Neural progenitor cell (in vitro differentiated cells): ENCODE results near the gene TMEM51. TPM values are rescaled to one million over a fixed set of nuclear protein-coding genes. Genes with fewer than 3 reads are reported as not detected.

Experiments
- DNase-seq: peaks from one replicate; pipeline ENCODE4 v3.0.0-alpha.2; 2016; ENCODE audit warnings: low spot score
- H2AFZ ChIP-seq: fragments of 200-600 bp; sonication (generic); replicated peaks from 2 replicates; pipeline ENCODE4 v1.6.1; 2016; ENCODE audit warnings: antibody characterized with exemption
- H3F3A ChIP-seq: fragments of 200-600 bp; sonication (generic); 2 replicates; pipeline ENCODE4 v1.6.1; 2016; ENCODE audit warnings: antibody characterized with exemption, low read depth
- H3K27ac ChIP-seq: fragments of 200-600 bp; sonication (generic); 2 replicates; pipeline ENCODE4 v1.5.1; 2016; ENCODE audit warnings: mild to moderate bottlenecking
- H3K27me3 ChIP-seq: fragments of 200-600 bp; sonication (generic); 2 replicates; pipeline ENCODE4 v1.6.1; 2016; ENCODE audit warnings: mild to moderate bottlenecking, moderate library complexity
- H3K36me3 ChIP-seq: fragments of 200-600 bp; sonication (generic); 2 replicates; pipeline ENCODE4 v1.5.1; 2016
- H3K4me1 ChIP-seq: fragments of 200-600 bp; sonication (generic); 2 replicates; pipeline ENCODE4 v1.6.1; 2016; ENCODE audit warnings: mixed run types
- H3K4me2 ChIP-seq: fragments of 200-600 bp; sonication (generic); 2 replicates; pipeline ENCODE4 v1.6.1; 2016
- H3K4me3 ChIP-seq: fragments of 200-600 bp; sonication (generic); 2 replicates; pipeline ENCODE4 v1.5.1; 2016
- H3K79me2 ChIP-seq: fragments of 200-600 bp; sonication (generic); 2 replicates; pipeline ENCODE4 v1.6.1; 2016; ENCODE audit warnings: low read depth
- H3K9ac ChIP-seq: fragments of 200-600 bp; sonication (generic); 2 replicates; pipeline ENCODE4 v1.6.1; 2016
- H3K9me3 ChIP-seq: fragments of 200-600 bp; sonication (generic); 2 replicates; pipeline ENCODE4 v1.5.1; 2016; ENCODE audit warnings: low read depth
- H4K20me1 ChIP-seq: fragments of 200-600 bp; sonication (generic); 2 replicates; pipeline ENCODE4 v1.6.1; 2016; ENCODE audit warnings: low read depth
- H3K27ac Mint-ChIP-seq: 3 replicates; pipeline ENCODE4 v1.8.0; 2021; ENCODE audit warnings: mixed read lengths
- H3K27me3 Mint-ChIP-seq: 2 replicates; pipeline ENCODE4 v1.8.0; 2022; ENCODE audit warnings: low read depth, mild to moderate bottlenecking, inconsistent platforms, moderate library complexity, mixed read lengths; ENCODE audit not compliant: insufficient read depth
- H3K36me3 Mint-ChIP-seq: 3 replicates; pipeline ENCODE4 v1.8.0; 2021; ENCODE audit warnings: mixed read lengths
- H3K4me1 Mint-ChIP-seq: 3 replicates; pipeline ENCODE4 v1.8.0; 2021; ENCODE audit warnings: mixed read lengths
- H3K4me3 Mint-ChIP-seq: 3 replicates; pipeline ENCODE4 v1.8.0; 2021; ENCODE audit warnings: mild to moderate bottlenecking, moderate library complexity, mixed read lengths
- H3K9me3 Mint-ChIP-seq: 3 replicates; pipeline ENCODE4 v1.8.0; 2020; ENCODE audit warnings: mixed read lengths
- EZH2 ChIP-seq: fragments of 200-600 bp; sonication (generic); IDR thresholded peaks from 2 replicates; pipeline ENCODE4 v1.6.1; 2017; ENCODE audit warnings: antibody characterized with exemption, mild to moderate bottlenecking, moderate library complexity
- EZH2phosphoT487 ChIP-seq: fragments of 200-600 bp; sonication (generic); IDR thresholded peaks from 2 replicates; pipeline ENCODE4 v1.6.1; 2017; ENCODE audit warnings: antibody characterized with exemption
- total RNA-seq: library from RNA; depleted of rRNA; stranded (reverse); fragments of >200 nt; gene quantifications from 2 replicates; pipeline ENCODE4 v1.2.3, GENCODE V29; 2015; ENCODE audit warnings: low replicate concordance
- TF ChIP-seq, protein P1 (sequence below): fragments of 200-600 bp; sonication (generic); IDR thresholded peaks from 2 replicates; pipeline ENCODE4 v1.5.1; 2017; ENCODE audit warnings: antibody characterized with exemption, mild to moderate bottlenecking

The TMEM51 gene
- total RNA-seq, 1 donor from 2014 or later, result 5.2 TPM

DNA sequence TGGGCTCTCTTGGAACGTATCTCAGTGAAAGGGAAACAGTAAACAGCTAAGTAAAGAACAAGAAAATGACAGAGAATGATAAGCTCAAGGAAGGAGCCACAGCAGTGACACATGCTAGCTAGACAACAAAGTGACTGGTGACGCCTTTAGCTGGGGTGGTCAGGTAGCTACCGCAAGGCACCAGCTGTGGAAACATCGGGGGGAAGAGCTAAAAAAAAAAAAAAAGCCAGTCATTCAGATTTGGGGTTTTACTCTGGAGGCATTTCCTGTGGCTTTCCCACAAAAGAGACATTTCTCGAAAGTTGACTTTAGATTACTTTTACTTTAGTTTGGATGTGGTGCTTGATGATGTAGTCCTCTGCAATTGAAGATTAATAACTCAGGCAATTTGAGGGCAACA is 95.5 kb downstream of the TMEM51 start:
- no peak overlapping the region for H2AFZ ChIP-seq
- no peaks in the 10 kb centered on the region for H3K79me2 ChIP-seq
- Mint-ChIP-seq H3K27ac (no peak overlapping the region), H3K27me3 (peaks cover 8% of the 10 kb centered on the region), H3K36me3 (peaks cover 2% of the 10 kb centered on the region), H3K4me1 (peaks cover 46% of the 10 kb centered on the region), H3K9me3 (peaks cover 10% of the 10 kb centered on the region), H3K4me3 (no peak overlapping the region)
- no peaks in the 10 kb centered on the region for H3K9me3 ChIP-seq
- H3K4me2 ChIP-seq, result no peak overlapping the region
- no peaks in the 10 kb centered on the region for H4K20me1 ChIP-seq
- H3K27me3 ChIP-seq, result peaks cover 4% of the 10 kb centered on the region
- H3K36me3 ChIP-seq, result no peaks in the 10 kb centered on the region
- H3K4me1 ChIP-seq, result peaks cover 14% of the 10 kb centered on the region
- H3K9ac ChIP-seq, result no peak overlapping the region
- no peak for TF ChIP-seq EZH2
- TF ChIP-seq, protein P1, sequence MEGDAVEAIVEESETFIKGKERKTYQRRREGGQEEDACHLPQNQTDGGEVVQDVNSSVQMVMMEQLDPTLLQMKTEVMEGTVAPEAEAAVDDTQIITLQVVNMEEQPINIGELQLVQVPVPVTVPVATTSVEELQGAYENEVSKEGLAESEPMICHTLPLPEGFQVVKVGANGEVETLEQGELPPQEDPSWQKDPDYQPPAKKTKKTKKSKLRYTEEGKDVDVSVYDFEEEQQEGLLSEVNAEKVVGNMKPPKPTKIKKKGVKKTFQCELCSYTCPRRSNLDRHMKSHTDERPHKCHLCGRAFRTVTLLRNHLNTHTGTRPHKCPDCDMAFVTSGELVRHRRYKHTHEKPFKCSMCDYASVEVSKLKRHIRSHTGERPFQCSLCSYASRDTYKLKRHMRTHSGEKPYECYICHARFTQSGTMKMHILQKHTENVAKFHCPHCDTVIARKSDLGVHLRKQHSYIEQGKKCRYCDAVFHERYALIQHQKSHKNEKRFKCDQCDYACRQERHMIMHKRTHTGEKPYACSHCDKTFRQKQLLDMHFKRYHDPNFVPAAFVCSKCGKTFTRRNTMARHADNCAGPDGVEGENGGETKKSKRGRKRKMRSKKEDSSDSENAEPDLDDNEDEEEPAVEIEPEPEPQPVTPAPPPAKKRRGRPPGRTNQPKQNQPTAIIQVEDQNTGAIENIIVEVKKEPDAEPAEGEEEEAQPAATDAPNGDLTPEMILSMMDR, result no peak
- no peak for TF ChIP-seq EZH2phosphoT487
- DNase-seq, result no peak
- H3K4me3 ChIP-seq, result no peak overlapping the region
- no peak overlapping the region for H3K27ac ChIP-seq
- peaks cover 13% of the 10 kb centered on the region for H3F3A ChIP-seq

DNA sequence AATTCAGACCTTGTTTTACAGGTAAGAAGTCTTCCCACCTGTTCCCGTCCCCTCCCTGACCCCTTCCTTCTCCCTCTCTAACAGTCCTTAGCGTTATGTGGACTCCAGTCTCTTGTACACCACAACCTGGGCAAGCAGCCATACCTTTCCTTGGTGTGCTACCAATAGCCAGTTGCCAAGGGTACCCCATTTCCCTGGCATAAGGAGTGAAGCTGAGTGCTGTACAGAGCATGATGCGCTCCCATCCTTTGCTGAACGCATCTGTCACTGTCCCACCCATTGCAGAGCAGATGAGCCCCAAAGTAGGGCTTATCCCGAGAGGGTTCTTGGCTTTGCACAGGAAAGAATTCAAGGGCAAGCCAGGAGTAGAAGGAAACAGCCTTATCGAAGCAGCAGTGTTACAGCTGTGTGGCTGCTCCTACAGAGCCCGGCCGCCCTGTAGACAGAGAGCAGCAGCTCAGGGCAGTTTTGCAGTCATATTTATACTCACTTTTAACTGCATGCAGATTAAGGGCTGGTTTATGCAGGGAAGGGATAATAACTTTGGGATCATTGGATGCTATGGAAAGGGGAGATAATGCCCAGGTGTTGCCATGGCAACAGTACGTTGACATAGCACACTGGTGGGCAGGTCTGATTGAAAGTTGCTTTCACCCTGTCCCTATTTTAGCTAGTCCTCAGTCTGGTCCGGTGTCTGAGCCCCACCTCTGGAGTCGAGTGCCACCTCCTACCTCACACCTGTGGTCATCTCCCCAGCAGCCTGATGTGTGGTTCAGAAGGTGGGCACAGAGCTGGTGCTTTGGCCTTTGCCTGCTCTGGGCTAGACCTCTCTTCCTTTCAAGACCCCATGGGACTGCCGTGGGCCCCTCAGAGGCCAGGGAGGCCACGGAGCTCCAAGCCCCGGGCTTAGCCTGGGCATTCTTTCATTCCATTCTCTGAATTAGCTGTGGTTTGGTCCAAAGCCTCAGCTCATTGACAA is 98.6 kb downstream of the TMEM51 start:
- no peak overlapping the region for H3K4me3 Mint-ChIP-seq
- peaks cover 5% of the 10 kb centered on the region for H3K27me3 Mint-ChIP-seq
- Histone ChIP-seq H3K27me3 (peaks cover 4% of the 10 kb centered on the region), H3K9ac (no peak overlapping the region), H3K79me2 (no peaks in the 10 kb centered on the region), H4K20me1 (no peaks in the 10 kb centered on the region), H3K9me3 (no peaks in the 10 kb centered on the region), H3K36me3 (no peaks in the 10 kb centered on the region), H3K27ac (no peak overlapping the region), H3F3A (no peaks in the 10 kb centered on the region), H2AFZ (no peak overlapping the region), H3K4me1 (peaks cover 9% of the 10 kb centered on the region), H3K4me3 (no peak overlapping the region), H3K4me2 (no peak overlapping the region)
- H3K4me1 Mint-ChIP-seq, result peaks cover 30% of the 10 kb centered on the region
- H3K36me3 Mint-ChIP-seq, result peaks cover 2% of the 10 kb centered on the region
- peaks cover 6% of the 10 kb centered on the region for H3K9me3 Mint-ChIP-seq
- TF ChIP-seq, protein P1, result no peak
- no peak for TF ChIP-seq EZH2phosphoT487
- TF ChIP-seq EZH2, result no peak
- H3K27ac Mint-ChIP-seq, result peak overlapping the region; percentile 69
- peak; percentile 27 for DNase-seq

DNA sequence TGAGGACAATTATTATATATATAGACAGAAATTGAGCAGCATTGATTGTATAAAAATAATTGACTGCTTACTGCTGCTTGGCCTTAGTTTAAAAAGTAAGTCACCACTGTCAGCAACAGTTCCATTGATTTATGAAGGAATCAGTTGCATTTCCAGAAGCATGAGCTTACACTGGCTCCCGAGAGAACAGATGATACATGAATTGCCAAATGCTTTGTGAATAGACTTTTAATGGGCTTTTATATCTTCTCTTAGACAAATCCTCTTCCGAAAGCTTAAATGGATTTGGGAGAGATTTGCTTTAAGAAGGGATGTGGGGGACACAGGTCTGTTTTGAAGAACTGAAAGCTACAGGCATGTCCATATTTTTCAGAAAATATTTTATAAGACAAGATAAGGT is 101.0 kb downstream of the TMEM51 start:
- no peak for DNase-seq
- H3K4me3 ChIP-seq, result no peak overlapping the region
- Mint-ChIP-seq H3K27me3 (peaks cover 3% of the 10 kb centered on the region), H3K9me3 (peaks cover 4% of the 10 kb centered on the region), H3K27ac (no peak overlapping the region), H3K36me3 (peaks cover 2% of the 10 kb centered on the region), H3K4me3 (no peak overlapping the region), H3K4me1 (peaks cover 18% of the 10 kb centered on the region)
- no peaks in the 10 kb centered on the region for H3K4me1 ChIP-seq
- H3K36me3 ChIP-seq, result no peaks in the 10 kb centered on the region
- no peak overlapping the region for H3K4me2 ChIP-seq
- no peak overlapping the region for H3K27ac ChIP-seq
- TF ChIP-seq, protein P1, result no peak
- no peak for TF ChIP-seq EZH2
- TF ChIP-seq EZH2phosphoT487, result no peak
- no peaks in the 10 kb centered on the region for H3F3A ChIP-seq
- no peak overlapping the region for H2AFZ ChIP-seq
- H3K9ac ChIP-seq, result no peak overlapping the region
- H3K9me3 ChIP-seq, result no peaks in the 10 kb centered on the region
- H3K27me3 ChIP-seq, result no peaks in the 10 kb centered on the region
- H4K20me1 ChIP-seq, result no peaks in the 10 kb centered on the region
- no peaks in the 10 kb centered on the region for H3K79me2 ChIP-seq
